Bladder microvascular endothelial cell (primary cell): ENCODE measurements around the gene XRCC1. TPM values are rescaled to one million over a fixed set of nuclear protein-coding genes. Genes with fewer than 3 reads are reported as not detected.

ENCODE experiments used
- total RNA-seq: library from RNA; depleted of rRNA; stranded (reverse); fragments of >200 nt; gene quantifications from 2 replicates; pipeline ENCODE4 v1.2.3, GENCODE V29; 2014

The XRCC1 gene, protein sequence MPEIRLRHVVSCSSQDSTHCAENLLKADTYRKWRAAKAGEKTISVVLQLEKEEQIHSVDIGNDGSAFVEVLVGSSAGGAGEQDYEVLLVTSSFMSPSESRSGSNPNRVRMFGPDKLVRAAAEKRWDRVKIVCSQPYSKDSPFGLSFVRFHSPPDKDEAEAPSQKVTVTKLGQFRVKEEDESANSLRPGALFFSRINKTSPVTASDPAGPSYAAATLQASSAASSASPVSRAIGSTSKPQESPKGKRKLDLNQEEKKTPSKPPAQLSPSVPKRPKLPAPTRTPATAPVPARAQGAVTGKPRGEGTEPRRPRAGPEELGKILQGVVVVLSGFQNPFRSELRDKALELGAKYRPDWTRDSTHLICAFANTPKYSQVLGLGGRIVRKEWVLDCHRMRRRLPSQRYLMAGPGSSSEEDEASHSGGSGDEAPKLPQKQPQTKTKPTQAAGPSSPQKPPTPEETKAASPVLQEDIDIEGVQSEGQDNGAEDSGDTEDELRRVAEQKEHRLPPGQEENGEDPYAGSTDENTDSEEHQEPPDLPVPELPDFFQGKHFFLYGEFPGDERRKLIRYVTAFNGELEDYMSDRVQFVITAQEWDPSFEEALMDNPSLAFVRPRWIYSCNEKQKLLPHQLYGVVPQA
- 12.1 and 13.0 TPM in 2 replicates for total RNA-seq

GRCh38 chr19:43575156-43575950 is at the start of gene XRCC1, which contains the start of gene PINLYP:
Gene XRCC1 (minus strand): TSS chr19:43575527. CDS start chr19:43575458, 69 bp downstream.
Gene PINLYP (plus strand): TSS chr19:43575801. CDS start chr19:43577192, 1,391 bp downstream.

GRCh38 chr19:43619262-43620060 is 44.1 kb upstream of the XRCC1 start, which contains the start of gene ZNF428:
Gene ZNF428 (minus strand): TSS chr19:43619629. CDS start chr19:43614304, 5,325 bp downstream.

DNA sequence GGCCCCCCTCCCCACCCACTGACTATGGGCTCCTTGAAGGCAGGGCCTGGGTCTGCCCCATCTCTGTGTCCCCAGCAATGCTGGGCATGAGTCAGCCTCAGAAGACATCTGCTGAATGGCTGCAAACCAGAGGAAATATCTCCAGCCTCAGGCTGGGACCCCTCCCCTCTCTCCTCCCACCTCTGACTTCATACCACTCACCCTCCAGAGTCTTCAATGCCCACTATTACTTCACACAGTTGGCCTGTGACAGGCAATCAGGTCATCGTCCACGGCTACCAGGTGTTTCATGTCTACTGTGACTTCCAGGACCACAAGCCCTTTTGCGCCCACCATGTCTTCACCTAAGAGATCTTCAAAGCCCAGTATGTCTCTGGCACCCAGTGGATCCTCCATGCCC is 36.5 kb upstream of the XRCC1 start, which contains the start of gene SRRM5:
Gene SRRM5 (plus strand): TSS at position 301 of the 400 bp plus-strand sequence. CDS start 34 bp downstream, at position 335.

DNA sequence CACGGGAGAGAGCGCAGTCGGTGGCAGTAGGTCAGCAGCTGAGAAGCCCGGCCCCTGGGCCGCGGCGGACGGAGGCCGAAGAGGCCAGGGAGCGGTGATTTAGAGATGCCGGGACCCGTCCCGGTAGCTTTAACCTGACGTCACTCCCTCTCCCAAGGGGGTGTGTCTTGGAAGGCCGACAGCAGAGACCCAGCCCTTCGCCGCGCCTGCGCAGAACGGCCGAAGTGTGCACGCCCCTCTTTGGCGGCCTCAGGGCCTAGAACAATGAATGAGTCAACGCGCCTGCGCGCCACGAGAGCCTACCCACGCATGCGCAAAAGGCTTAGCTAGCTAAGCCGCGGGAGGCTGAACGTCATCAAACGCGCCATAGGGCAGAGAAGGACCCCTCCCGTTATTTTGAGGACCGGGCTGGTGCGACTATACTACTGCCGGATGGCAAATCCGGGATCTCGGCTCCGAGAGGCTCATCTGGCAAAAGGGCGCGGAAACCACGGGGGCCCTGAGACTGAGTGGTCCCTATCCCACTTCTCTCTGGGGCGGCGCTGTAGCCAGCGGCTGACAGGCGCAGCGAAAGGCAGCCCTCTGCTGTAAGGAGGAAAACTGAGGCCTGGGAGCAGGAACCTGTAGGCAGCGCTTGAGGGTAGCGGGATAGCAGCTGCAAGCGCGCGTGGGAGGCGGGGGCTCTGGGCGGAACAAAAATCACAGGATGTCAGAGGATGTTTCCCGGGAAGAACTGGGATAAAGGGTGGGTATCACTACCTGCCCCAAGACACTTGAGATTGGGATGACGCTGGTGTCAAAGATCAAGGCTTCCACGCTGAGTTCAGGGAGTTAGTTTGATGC is 20.9 kb upstream of the XRCC1 start, which contains the start of the genes IRGQ and ZNF576:
Gene IRGQ (minus strand): TSS at position 136 of the 843 bp plus-strand sequence. CDS start 796 bp downstream, outside the sequence.
Gene ZNF576 (plus strand): TSS at position 597 of the 843 bp plus-strand sequence. CDS start 514 bp downstream, outside the sequence.

GRCh38 chr19:43532962-43533545 is 42.3 kb downstream of the XRCC1 start, which contains the start of gene ZNF575:
Gene ZNF575 (plus strand): TSS chr19:43533188. CDS start chr19:43534423, 1,235 bp downstream.

GRCh38 chr19:43526884-43527859 is 48.2 kb downstream of the XRCC1 start, which contains the start of gene ETHE1:
Gene ETHE1 (minus strand): TSS chr19:43527201. CDS start chr19:43527177, 24 bp downstream.

GRCh38 chr19:43504426-43505185 is 70.7 kb downstream of the XRCC1 start, which contains the start of gene PHLDB3:
Gene PHLDB3 (minus strand): TSS chr19:43504746. CDS start chr19:43504118, 628 bp downstream.

Other genes with a start within 250 kb of the XRCC1 start
- under 0.01 and 0.69 TPM in 2 replicates for gene CD177, start 221.8 kb downstream of the XRCC1 start, total RNA-seq
- gene TEX101, start 160.6 kb downstream of the XRCC1 start, total RNA-seq = not detected in 2 replicates
- under 0.01 and 0.44 TPM in 2 replicates for gene LYPD3, start 109.9 kb downstream of the XRCC1 start, total RNA-seq
- 6.2 and 36.8 TPM in 2 replicates for gene PHLDB3, start 70.8 kb downstream of the XRCC1 start, total RNA-seq
- gene ETHE1, start 48.3 kb downstream of the XRCC1 start, total RNA-seq = 79.2 and 94.7 TPM in 2 replicates
- 0.06 and 0.16 TPM in 2 replicates for gene ZNF575, start 42.3 kb downstream of the XRCC1 start, total RNA-seq
- 0.16 and 2.8 TPM in 2 replicates for gene PINLYP, start 274 bp upstream of the XRCC1 start, total RNA-seq
- gene IRGQ, start 20.6 kb upstream of the XRCC1 start, total RNA-seq = 16.0 and 53.0 TPM in 2 replicates
- 7.8 and 9.6 TPM in 2 replicates for gene ZNF576, start 21.1 kb upstream of the XRCC1 start, total RNA-seq
- gene SRRM5, start 36.6 kb upstream of the XRCC1 start, total RNA-seq = 0.06 TPM in 1 of 2 replicates, not detected in the other
- 36.1 and 37.7 TPM in 2 replicates for gene ZNF428, start 44.1 kb upstream of the XRCC1 start, total RNA-seq
- 1.5 and 36.1 TPM in 2 replicates for gene CADM4, start 64.3 kb upstream of the XRCC1 start, total RNA-seq
- 27.5 and 33.2 TPM in 2 replicates for gene PLAUR, start 94.6 kb upstream of the XRCC1 start, total RNA-seq
- gene IRGC, start 140.5 kb upstream of the XRCC1 start, total RNA-seq = not detected in 2 replicates
- gene SMG9, start 179.4 kb upstream of the XRCC1 start, total RNA-seq = 8.4 and 15.9 TPM in 2 replicates
- 0.38 and 0.65 TPM in 2 replicates for gene KCNN4, start 205.4 kb upstream of the XRCC1 start, total RNA-seq
- gene LYPD5, start 226.9 kb upstream of the XRCC1 start, total RNA-seq = 0.19 and 0.32 TPM in 2 replicates